ENCODE results near the gene SEMA3B. TPM values are rescaled to one million over a fixed set of nuclear protein-coding genes. Genes with fewer than 3 reads are reported as not detected.
"Not testable (repeated sequence)": the region's sequence is repeated elsewhere in the genome, so short reads cannot be mapped to it uniquely, and the experiment has no call there.

SEMA3B gene
- total RNA-seq, 1 donor from 2014 or later: 17.9 TPM

GRCh38 chr3:50278880-50279224 is 9.9 kb downstream of the SEMA3B start, which contains the start of gene LSMEM2:
Gene LSMEM2 (plus strand): TSS chr3:50279087. CDS start chr3:50279114, 27 bp downstream.
- Histone ChIP-seq H3K4me3 (ENCODE audit: low read depth, low read length) (no peak within 1 kb of the TSS), H3K36me3 (ENCODE audit: control insufficient read depth, insufficient read depth, low read length) (no peaks in the 10 kb centered on the region), H3K27me3 (ENCODE audit: control insufficient read depth, insufficient read depth, low read length) (peaks cover 27% of the 10 kb centered on the region)
- DNase-seq (ENCODE audit: low read depth): no peak
- TF ChIP-seq CTCF (IDR thresholded peaks at IDR 0.05; ENCODE audit: insufficient read depth, low read length, poor library complexity, severe bottlenecking): no peak

- no peak for TF ChIP-seq CTCF (IDR thresholded peaks at IDR 0.05; ENCODE audit: insufficient read depth, low read length, poor library complexity, severe bottlenecking)
- H3K4me3 ChIP-seq (ENCODE audit: low read depth, low read length): no peak overlapping the region
- no peak for DNase-seq (ENCODE audit: low read depth)
- peaks cover 25% of the 10 kb centered on the region for H3K27me3 ChIP-seq (ENCODE audit: control insufficient read depth, insufficient read depth, low read length)
- no peaks in the 10 kb centered on the region for H3K36me3 ChIP-seq (ENCODE audit: control insufficient read depth, insufficient read depth, low read length)
These were observed 10.5 kb downstream of the SEMA3B start for GRCh38 chr3:50279255-50280016.

- H3K4me3 ChIP-seq (ENCODE audit: low read depth, low read length); H3K27me3 ChIP-seq (ENCODE audit: control insufficient read depth, insufficient read depth, low read length); H3K36me3 ChIP-seq (ENCODE audit: control insufficient read depth, insufficient read depth, low read length); DNase-seq (ENCODE audit: low read depth): not testable (repeated sequence)
These were observed 15.2 kb downstream of the SEMA3B start for GRCh38 chr3:50284121-50284520.

GRCh38 chr3:50286322-50287227 is 17.6 kb downstream of the SEMA3B start:
- DNase-seq (ENCODE audit: low read depth): no peak
- peaks cover 3% of the 10 kb centered on the region for H3K36me3 ChIP-seq (ENCODE audit: control insufficient read depth, insufficient read depth, low read length)
- no peak for TF ChIP-seq CTCF (IDR thresholded peaks at IDR 0.05; ENCODE audit: insufficient read depth, low read length, poor library complexity, severe bottlenecking)

GRCh38 chr3:50287262-50287661 is 18.3 kb downstream of the SEMA3B start:
- Histone ChIP-seq H3K36me3 (ENCODE audit: control insufficient read depth, insufficient read depth, low read length) (peaks cover 3% of the 10 kb centered on the region), H3K4me3 (ENCODE audit: low read depth, low read length) (no peak overlapping the region), H3K27me3 (ENCODE audit: control insufficient read depth, insufficient read depth, low read length) (no peaks in the 10 kb centered on the region)
- DNase-seq (ENCODE audit: low read depth): no peak
- TF ChIP-seq CTCF (IDR thresholded peaks at IDR 0.05; ENCODE audit: insufficient read depth, low read length, poor library complexity, severe bottlenecking): no peak

More at GRCh38 chr3:50286322-50287227, 17.6 kb downstream of the SEMA3B start:
- H3K4me3 ChIP-seq (ENCODE audit: low read depth, low read length): no peak overlapping the region
- no peaks in the 10 kb centered on the region for H3K27me3 ChIP-seq (ENCODE audit: control insufficient read depth, insufficient read depth, low read length)

GRCh38 chr3:50288387-50289007 is 19.6 kb downstream of the SEMA3B start:
- no peak for TF ChIP-seq CTCF (IDR thresholded peaks at IDR 0.05; ENCODE audit: insufficient read depth, low read length, poor library complexity, severe bottlenecking)
- Histone ChIP-seq H3K4me3 (ENCODE audit: low read depth, low read length) (no peak overlapping the region), H3K36me3 (ENCODE audit: control insufficient read depth, insufficient read depth, low read length) (peaks cover 3% of the 10 kb centered on the region), H3K27me3 (ENCODE audit: control insufficient read depth, insufficient read depth, low read length) (no peaks in the 10 kb centered on the region)
- DNase-seq (ENCODE audit: low read depth): no peak

All from kidney epithelial cell (primary cell).